Astrocyte of the spinal cord (primary cell): Measurements from ENCODE around the gene AUTS2.

Experiments used
- DNase-seq: peaks from one replicate; pipeline ENCODE4 v3.0.0; 2011; ENCODE audit warnings: low read depth, low spot score
- H3K4me3 ChIP-seq: 2 replicates; pipeline ENCODE4 v1.5.1; 2011; ENCODE audit warnings: low read depth, mild to moderate bottlenecking, low read length, moderate library complexity
- in situ Hi-C: cut with HindIII; loops from 2 replicates; pipeline ENCODE4 v1.10.0; 2017; ENCODE audit warnings: low sequenced_read_pairs
- TF ChIP-seq, protein P1 (sequence below): IDR thresholded peaks from 2 replicates; pipeline ENCODE4 v1.5.1; 2012; ENCODE audit warnings: low read depth, mild to moderate bottlenecking, low read length, inconsistent platforms

Gene AUTS2

GRCh38 chr7:70131817-70132216 is 533.5 kb downstream of the AUTS2 start:
- TF ChIP-seq, protein P1, sequence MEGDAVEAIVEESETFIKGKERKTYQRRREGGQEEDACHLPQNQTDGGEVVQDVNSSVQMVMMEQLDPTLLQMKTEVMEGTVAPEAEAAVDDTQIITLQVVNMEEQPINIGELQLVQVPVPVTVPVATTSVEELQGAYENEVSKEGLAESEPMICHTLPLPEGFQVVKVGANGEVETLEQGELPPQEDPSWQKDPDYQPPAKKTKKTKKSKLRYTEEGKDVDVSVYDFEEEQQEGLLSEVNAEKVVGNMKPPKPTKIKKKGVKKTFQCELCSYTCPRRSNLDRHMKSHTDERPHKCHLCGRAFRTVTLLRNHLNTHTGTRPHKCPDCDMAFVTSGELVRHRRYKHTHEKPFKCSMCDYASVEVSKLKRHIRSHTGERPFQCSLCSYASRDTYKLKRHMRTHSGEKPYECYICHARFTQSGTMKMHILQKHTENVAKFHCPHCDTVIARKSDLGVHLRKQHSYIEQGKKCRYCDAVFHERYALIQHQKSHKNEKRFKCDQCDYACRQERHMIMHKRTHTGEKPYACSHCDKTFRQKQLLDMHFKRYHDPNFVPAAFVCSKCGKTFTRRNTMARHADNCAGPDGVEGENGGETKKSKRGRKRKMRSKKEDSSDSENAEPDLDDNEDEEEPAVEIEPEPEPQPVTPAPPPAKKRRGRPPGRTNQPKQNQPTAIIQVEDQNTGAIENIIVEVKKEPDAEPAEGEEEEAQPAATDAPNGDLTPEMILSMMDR = no peak
- H3K4me3 ChIP-seq = no peak overlapping the region
- in situ Hi-C loops = no loop called here
- no peak for DNase-seq

GRCh38 chr7:70132226-70132851 is 534.1 kb downstream of the AUTS2 start:
- TF ChIP-seq, protein P1 = no peak
- H3K4me3 ChIP-seq = no peak overlapping the region
- in situ Hi-C loops = no loop called here
- no peak for DNase-seq

DNA sequence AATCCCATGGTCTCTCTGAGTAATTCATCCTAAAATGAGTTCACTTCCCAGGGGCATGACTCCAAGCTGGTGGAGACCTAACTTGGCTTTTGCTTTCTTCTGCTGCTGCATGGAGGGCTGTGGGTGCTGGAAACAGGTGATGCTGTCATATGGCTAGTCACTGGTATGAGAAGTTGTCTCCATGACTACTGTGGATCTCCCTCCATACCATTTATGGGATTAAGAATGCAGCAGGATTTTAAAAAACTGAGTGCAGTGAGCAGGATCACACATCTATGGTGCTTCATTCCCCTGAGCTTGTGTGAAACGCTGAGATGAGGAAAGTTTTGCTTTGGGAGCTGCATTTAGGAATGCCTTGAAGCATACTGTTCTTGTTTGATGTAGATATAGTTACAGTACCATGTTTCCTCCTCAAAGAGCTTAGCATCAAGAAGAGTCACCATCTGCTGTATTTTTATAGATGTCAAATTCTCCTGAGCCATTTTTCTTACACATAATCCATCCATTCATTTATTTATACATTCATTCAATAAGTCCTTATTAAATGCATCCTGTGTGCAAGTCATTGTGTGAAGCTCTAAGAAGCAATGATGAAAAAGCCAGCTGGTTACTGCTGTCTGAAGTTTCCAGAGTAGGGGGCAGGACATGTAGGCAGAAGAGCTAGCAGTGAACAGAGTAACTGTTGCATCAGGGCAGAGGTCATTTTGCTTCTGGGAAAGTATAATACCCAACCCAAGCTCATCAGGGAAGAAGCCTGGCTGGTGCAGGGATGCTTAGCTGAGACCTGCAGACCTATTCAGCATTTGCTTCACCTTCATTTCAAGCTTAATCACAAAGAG is 534.8 kb downstream of the AUTS2 start:
- DNase-seq = no peak
- TF ChIP-seq, protein P1 = no peak
- in situ Hi-C loops = no loop called here
- H3K4me3 ChIP-seq = no peak overlapping the region

GRCh38 chr7:70134029-70134770 is 535.9 kb downstream of the AUTS2 start:
- no peak for DNase-seq
- in situ Hi-C loops = no loop called here
- TF ChIP-seq, protein P1 = no peak
- H3K4me3 ChIP-seq = no peak overlapping the region

DNA sequence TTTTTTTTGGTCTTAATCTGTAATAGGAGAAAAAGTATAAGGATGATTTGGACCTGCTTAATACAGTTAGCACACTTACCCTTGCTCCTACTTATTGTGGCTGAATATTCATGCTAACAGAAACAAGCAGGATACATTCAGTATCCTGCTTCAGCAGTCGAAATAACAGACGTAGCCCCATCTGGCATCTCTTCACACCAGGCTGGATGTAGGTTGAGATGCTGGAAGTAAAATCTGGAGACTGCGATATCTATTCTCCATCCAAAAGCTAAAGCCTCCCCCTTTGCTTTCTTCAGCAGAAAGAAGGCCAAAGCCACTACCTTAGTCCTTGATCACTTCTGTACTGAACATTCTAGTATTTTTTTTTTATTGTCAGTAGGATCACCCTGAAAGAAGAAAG is 537.4 kb downstream of the AUTS2 start:
- in situ Hi-C loops = no loop called here
- DNase-seq = no peak
- TF ChIP-seq, protein P1 = no peak
- H3K4me3 ChIP-seq = no peak overlapping the region

- in situ Hi-C loops = no loop called here
- DNase-seq = no peak
- TF ChIP-seq, protein P1 = no peak
Observed at GRCh38 chr7:70137126-70137525, 538.9 kb downstream of the AUTS2 start.

More at GRCh38 chr7:70137126-70137525, 538.9 kb downstream of the AUTS2 start:
- H3K4me3 ChIP-seq = no peak overlapping the region
